WTC11 (cell line): ENCODE measurements around the gene ZNF774. TPM values are rescaled to one million over a fixed set of nuclear protein-coding genes. Genes with fewer than 3 reads are reported as not detected.

ENCODE experiments used
- ATAC-seq: fragments of 200-7000 bp; cut with Tn5 transposase; 2 replicates; pipeline ENCODE4 v1.10.0; 2021; ENCODE audit warnings: mild to moderate bottlenecking, moderate library complexity
- CTCF ChIA-PET: fragments of 300-600 bp; sonication (Branson Sonifier 250); formaldehyde crosslinking; loops from one replicate; lab custom pipeline; 2021; ENCODE audit warnings: antibody characterized with exemption; lab: Charles Lee
- POLR2A ChIA-PET: fragments of 350-600 bp; sonication (Branson Sonifier 250); formaldehyde crosslinking; loops from one replicate; lab custom pipeline; 2021; ENCODE audit warnings: antibody characterized with exemption; lab: Charles Lee
- DNase-seq: peaks from one replicate; pipeline ENCODE4 v3.0.0; 2021; ENCODE audit warnings: low spot score
- H3K27ac Mint-ChIP-seq: 2 replicates; pipeline ENCODE4 v1.8.0; 2021; ENCODE audit warnings: mixed read lengths
- H3K27me3 Mint-ChIP-seq: 2 replicates; pipeline ENCODE4 v1.8.0; 2021; ENCODE audit warnings: low read depth, mild to moderate bottlenecking, moderate library complexity, mixed read lengths
- H3K36me3 Mint-ChIP-seq: 2 replicates; pipeline ENCODE4 v1.8.0; 2021; ENCODE audit warnings: mixed read lengths
- H3K4me1 Mint-ChIP-seq: 2 replicates; pipeline ENCODE4 v1.8.0; 2022; ENCODE audit warnings: mixed read lengths
- H3K4me3 Mint-ChIP-seq: 2 replicates; pipeline ENCODE4 v1.8.0; 2021; ENCODE audit warnings: mild to moderate bottlenecking, moderate library complexity, mixed read lengths
- H3K9me3 Mint-ChIP-seq: 2 replicates; pipeline ENCODE4 v1.8.0; 2021; ENCODE audit warnings: mixed read lengths
- AFF4 ChIP-seq: sonication (generic); formaldehyde crosslinking; IDR thresholded peaks from 2 replicates; pipeline ENCODE4 v1.8.1; 2023; ENCODE audit warnings: mild to moderate bottlenecking, missing genetic modification reagents, borderline replicate concordance
- ATF1 ChIP-seq: sonication (generic); formaldehyde crosslinking; IDR thresholded peaks from 2 replicates; pipeline ENCODE4 v1.8.1; 2023; ENCODE audit warnings: mild to moderate bottlenecking, moderate library complexity, missing genetic modification reagents
- CBFB ChIP-seq: sonication (generic); formaldehyde crosslinking; IDR thresholded peaks from 2 replicates; pipeline ENCODE4 v1.8.1; 2022; ENCODE audit warnings: mild to moderate bottlenecking, low read depth, missing genetic modification reagents
- CDX4 ChIP-seq: fragments of 250-450 bp; sonication (Bioruptor Pico); IDR thresholded peaks from 2 replicates; pipeline ENCODE4 v1.9.0; 2021; ENCODE audit warnings: moderate library complexity, mild to moderate bottlenecking, inconsistent platforms, borderline replicate concordance
- CTCF ChIP-seq: fragments of 200-600 bp; IDR thresholded peaks from 2 replicates; pipeline ENCODE4 v1.8.0; 2022; ENCODE audit warnings: antibody characterized with exemption
- ESRRA ChIP-seq: sonication (generic); formaldehyde crosslinking; IDR thresholded peaks from 2 replicates; pipeline ENCODE4 v1.8.1; 2022; ENCODE audit warnings: mild to moderate bottlenecking, missing genetic modification reagents, borderline replicate concordance
- ETV6 ChIP-seq: sonication (generic); formaldehyde crosslinking; IDR thresholded peaks from 2 replicates; pipeline ENCODE4 v1.8.1; 2022; ENCODE audit warnings: mild to moderate bottlenecking, missing genetic modification reagents
- FOXJ3 ChIP-seq: sonication (generic); formaldehyde crosslinking; IDR thresholded peaks from 2 replicates; pipeline ENCODE4 v1.9.0; 2021; ENCODE audit warnings: missing genetic modification reagents, mild to moderate bottlenecking, borderline replicate concordance
- IRF1 ChIP-seq: sonication (generic); formaldehyde crosslinking; IDR thresholded peaks from 2 replicates; pipeline ENCODE4 v1.8.0; 2023; ENCODE audit warnings: missing genetic modification reagents
- IRF2 ChIP-seq: sonication (generic); formaldehyde crosslinking; IDR thresholded peaks from 2 replicates; pipeline ENCODE4 v1.8.0; 2022; ENCODE audit warnings: low read depth, missing genetic modification reagents, borderline replicate concordance
- JUN ChIP-seq: sonication (generic); formaldehyde crosslinking; IDR thresholded peaks from 2 replicates; pipeline ENCODE4 v1.8.0; 2023; ENCODE audit warnings: mild to moderate bottlenecking, missing genetic modification reagents
- KAT7 ChIP-seq: sonication (generic); formaldehyde crosslinking; IDR thresholded peaks from 2 replicates; pipeline ENCODE4 v1.8.1; 2023; ENCODE audit warnings: missing genetic modification reagents, mild to moderate bottlenecking, borderline replicate concordance
- MYBL2 ChIP-seq: sonication (generic); formaldehyde crosslinking; IDR thresholded peaks from 2 replicates; pipeline ENCODE4 v1.8.1; 2023; ENCODE audit warnings: mild to moderate bottlenecking, moderate library complexity, missing genetic modification reagents
- NFE2L1 ChIP-seq: sonication (generic); formaldehyde crosslinking; IDR thresholded peaks from 2 replicates; pipeline ENCODE4 v1.8.1; 2023; ENCODE audit warnings: missing genetic modification reagents
- PRRX2 ChIP-seq: fragments of 250-450 bp; sonication (Bioruptor Pico); IDR thresholded peaks from 2 replicates; pipeline ENCODE4 v1.8.0; 2021; ENCODE audit warnings: mild to moderate bottlenecking
- RELA ChIP-seq: sonication (generic); formaldehyde crosslinking; IDR thresholded peaks from 2 replicates; pipeline ENCODE4 v1.8.1; 2022; ENCODE audit warnings: missing genetic modification reagents, mild to moderate bottlenecking, borderline replicate concordance
- ZBTB43 ChIP-seq: sonication (generic); formaldehyde crosslinking; IDR thresholded peaks from 2 replicates; pipeline ENCODE4 v1.8.1; 2023; ENCODE audit warnings: mild to moderate bottlenecking, missing genetic modification reagents
- ZMAT4 ChIP-seq: fragments of 250-450 bp; sonication (Bioruptor Pico); IDR thresholded peaks from 2 replicates; pipeline ENCODE4 v1.9.0; 2021; ENCODE audit warnings: mild to moderate bottlenecking
- ZNF121 ChIP-seq: sonication (generic); formaldehyde crosslinking; IDR thresholded peaks from 2 replicates; pipeline ENCODE4 v1.8.0; 2023; ENCODE audit warnings: missing genetic modification reagents
- ZNF138 ChIP-seq: sonication (generic); formaldehyde crosslinking; conservative IDR thresholded peaks from 2 replicates; pipeline ENCODE4 v1.8.1; 2022; ENCODE audit warnings: mild to moderate bottlenecking, moderate library complexity, missing genetic modification reagents
- ZNF232 ChIP-seq: sonication (generic); formaldehyde crosslinking; IDR thresholded peaks from 2 replicates; pipeline ENCODE4 v1.8.0; 2022; ENCODE audit warnings: mild to moderate bottlenecking, missing genetic modification reagents
- ZNF263 ChIP-seq: sonication (generic); formaldehyde crosslinking; IDR thresholded peaks from 2 replicates; pipeline ENCODE4 v1.8.1; 2022; ENCODE audit warnings: low read depth, mild to moderate bottlenecking, moderate library complexity, missing genetic modification reagents
- ZNF396 ChIP-seq: fragments of 250-450 bp; sonication (Bioruptor Pico); IDR thresholded peaks from 2 replicates; pipeline ENCODE4 v1.8.0; 2021; ENCODE audit warnings: mild to moderate bottlenecking, moderate library complexity, borderline replicate concordance
- total RNA-seq: library from RNA; stranded (reverse); gene quantifications from 3 replicates; pipeline ENCODE4 v1.2.3, GENCODE V29; 2021

ZNF774 gene
- total RNA-seq, 1 experiment from 2014 or later: 2.6 TPM

- TF ChIP-seq ZMAT4 (CRISPR knock-in tag) (no peak), CBFB (no peak), RELA (CRISPR knock-in tag) (no peak), CDX4 (no peak), ETV6 (no peak), KAT7 (CRISPR knock-in tag) (no peak), ATF1 (CRISPR knock-in tag) (no peak), PRRX2 (no peak), FOXJ3 (no peak)
These were observed 34.1 kb downstream of the ZNF774 start (continued) for GRCh38 chr15:90386221-90386620.

- ATAC-seq: peak; percentile 94
- H3K36me3 Mint-ChIP-seq: 0 out of 2 replicates have a peak, but pooled peaks cover 2% of the 10 kb centered on the region
- no peaks in the 10 kb centered on the region for H3K27me3 Mint-ChIP-seq
- peak within 1 kb of the TSS; percentile 89 for H3K27ac Mint-ChIP-seq
- no peaks in the 10 kb centered on the region; the same call in 1 of the 2 replicates for H3K9me3 Mint-ChIP-seq
- ChIA-PET CTCF (interaction anchor here (0.5 to 2.7 kb wide), 18 partner anchors 12 to 1020 kb away, joined by 3 to 27 read pairs (median 4); no protein-coding TSS in a partner anchor), POLR2A (interaction anchor here (0.6 to 1.6 kb wide), 12 partner anchors 13 to 516 kb away, joined by 3 to 11 read pairs (median 4); partner anchors contain the start of gene ZNF774)
- DNase-seq: peak; percentile 99
- H3K4me1 Mint-ChIP-seq: peaks cover 39% of the 10 kb centered on the region
- peak within 1 kb of the TSS; percentile 83 for H3K4me3 Mint-ChIP-seq
- no peak for TF ChIP-seq ZBTB43 (CRISPR knock-in tag)
- 0 out of 2 replicates have a peak, but pooled peaks have one; percentile 23 for TF ChIP-seq RELA (CRISPR knock-in tag)
- TF ChIP-seq ESRRA: peak; percentile 37; the same call in 1 of the 2 replicates
- no peak for TF ChIP-seq ZNF138 (CRISPR knock-in tag)
- no peak for TF ChIP-seq IRF1
- TF ChIP-seq ZNF263 (CRISPR knock-in tag): no peak
- TF ChIP-seq ZNF232: peak; percentile 67; the same call in 1 of the 2 replicates
- TF ChIP-seq MYBL2 (CRISPR knock-in tag): peak; percentile 38; the same call in 1 of the 2 replicates
- TF ChIP-seq ETV6: peak; percentile 26; the same call in 1 of the 2 replicates
- TF ChIP-seq ZMAT4 (CRISPR knock-in tag): no peak
- TF ChIP-seq IRF2 (CRISPR knock-in tag): no peak
- no peak for TF ChIP-seq JUN (CRISPR knock-in tag)
- no peak for TF ChIP-seq ZNF121 (CRISPR knock-in tag)
- no peak for TF ChIP-seq CTCF
- TF ChIP-seq AFF4: no peak
- TF ChIP-seq FOXJ3: no peak
- TF ChIP-seq ZNF396: no peak
- TF ChIP-seq NFE2L1 (CRISPR knock-in tag): no peak
These were observed 35.7 kb downstream of the ZNF774 start, which contains the start of gene IQGAP1 for GRCh38 chr15:90387534-90388461. TSS of gene IQGAP1 (plus strand) at chr15:90388242. CDS start at chr15:90388342, 100 bp downstream.
